OCI-LY3 (cell line): Measurements from ENCODE around the gene GNA12.

ENCODE experiments used
- H2AFZ ChIP-seq: fragments of 200-600, 300-600 bp; shearing (Covaris generic); 2 replicates; pipeline ENCODE4 v1.6.0; 2014; ENCODE audit warnings: antibody characterized with exemption, low read depth, low read length
- H3K27ac ChIP-seq: fragments of 200-600, 300-600 bp; sonication (generic); 2 replicates; pipeline ENCODE4 v1.5.1; 2014; ENCODE audit warnings: mild to moderate bottlenecking, low read length, moderate library complexity, mixed read lengths
- H3K27me3 ChIP-seq: fragments of 200-600, 300-600 bp; sonication (generic); 2 replicates; pipeline ENCODE4 v1.6.1; 2014; ENCODE audit warnings: low read depth, low read length, mixed read lengths
- H3K36me3 ChIP-seq: fragments of 200-600, 300-600 bp; sonication (generic); replicated peaks from 2 replicates; pipeline ENCODE3; 2014; ENCODE audit warnings: low read depth, low read length, mixed read lengths
- H3K4me1 ChIP-seq: fragments of 300-600, 200-600 bp; sonication (generic); 2 replicates; pipeline ENCODE4 v1.6.1; 2014; ENCODE audit warnings: low read length, mixed read lengths
- H3K4me2 ChIP-seq: fragments of 200-600, 300-600 bp; sonication (generic); 2 replicates; pipeline ENCODE4 v1.6.1; 2014; ENCODE audit warnings: low read length, mixed read lengths
- H3K4me3 ChIP-seq: fragments of 300-600, 200-600 bp; sonication (generic); 2 replicates; pipeline ENCODE4 v1.5.1; 2014; ENCODE audit warnings: antibody characterized with exemption, mild to moderate bottlenecking, low read length, moderate library complexity
- H3K79me2 ChIP-seq: fragments of 300-600, 200-600 bp; shearing (Covaris generic); 2 replicates; pipeline ENCODE4 v1.6.1; 2014; ENCODE audit warnings: mild to moderate bottlenecking, low read length, mixed read lengths
- H3K9ac ChIP-seq: fragments of 300-600, 200-600 bp; shearing (Covaris generic); 2 replicates; pipeline ENCODE4 v1.6.0; 2014; ENCODE audit warnings: mild to moderate bottlenecking, low read length, moderate library complexity
- H3K9me3 ChIP-seq: fragments of 200-600, 300-600 bp; shearing (Covaris generic); 2 replicates; pipeline ENCODE4 v1.6.1; 2014; ENCODE audit warnings: low read length, mixed read lengths; ENCODE audit not compliant: insufficient read depth
- H4K20me1 ChIP-seq: fragments of 200-600, 300-600 bp; sonication (generic); 2 replicates; pipeline ENCODE4 v1.6.1; 2016; ENCODE audit warnings: low read length, mixed read lengths; ENCODE audit not compliant: insufficient read depth
- EZH2phosphoT487 ChIP-seq: fragments of 200-600 bp; shearing (Covaris generic); IDR thresholded peaks from 2 replicates; pipeline ENCODE4 v1.6.1; 2018; ENCODE audit warnings: antibody characterized with exemption, mixed run types, low read depth
- TF ChIP-seq, protein P1 (sequence below): fragments of 200-600, 300-600 bp; sonication (generic); IDR thresholded peaks from 2 replicates; pipeline ENCODE4 v1.5.1; 2014; ENCODE audit warnings: antibody characterized with exemption, low read length, low read depth

GNA12 gene

DNA sequence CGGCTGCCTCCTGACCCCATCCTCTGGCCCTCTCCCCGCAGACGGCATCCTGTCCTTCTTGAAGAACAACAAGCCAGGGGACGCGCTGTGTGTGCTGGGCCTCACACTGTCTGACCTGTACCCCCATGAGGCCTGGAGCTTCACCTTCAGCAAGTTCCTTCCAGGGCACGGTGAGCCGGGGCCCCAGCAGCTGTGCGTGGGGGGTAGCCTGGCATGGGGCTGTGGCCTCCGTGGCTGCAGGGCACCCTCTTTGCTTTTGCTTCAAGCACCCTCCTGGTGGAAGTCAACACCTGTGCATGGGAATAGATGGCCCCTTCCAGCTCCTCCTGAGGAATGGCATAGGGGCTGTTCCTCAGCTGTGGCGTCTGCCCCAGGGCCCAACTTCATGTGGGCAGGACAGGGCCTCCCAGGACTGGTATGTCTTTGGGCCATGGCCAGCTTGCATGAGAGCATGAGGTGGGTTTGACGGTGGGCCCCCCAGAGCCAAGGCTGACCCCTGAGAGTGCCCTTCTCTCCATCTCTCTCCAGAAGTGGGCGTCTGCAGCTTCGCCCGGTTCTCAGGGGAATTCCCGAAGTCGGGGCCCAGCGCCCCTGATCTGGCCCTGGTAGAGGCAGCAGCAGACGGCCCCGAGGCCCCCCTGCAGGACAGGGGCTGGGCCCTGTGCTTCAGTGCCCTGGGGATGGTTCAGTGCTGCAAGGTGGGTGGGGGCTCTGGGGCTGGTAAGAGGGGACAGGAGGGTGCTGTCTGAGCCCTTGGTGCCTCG, 135.4 kb downstream of the GNA12 start:
- Histone ChIP-seq H3K4me2 (peak overlapping the region; percentile 100), H3K4me3 (peak overlapping the region; percentile 87), H2AFZ (peak overlapping the region; percentile 39; the same call in 1 of the 2 replicates)

DNA sequence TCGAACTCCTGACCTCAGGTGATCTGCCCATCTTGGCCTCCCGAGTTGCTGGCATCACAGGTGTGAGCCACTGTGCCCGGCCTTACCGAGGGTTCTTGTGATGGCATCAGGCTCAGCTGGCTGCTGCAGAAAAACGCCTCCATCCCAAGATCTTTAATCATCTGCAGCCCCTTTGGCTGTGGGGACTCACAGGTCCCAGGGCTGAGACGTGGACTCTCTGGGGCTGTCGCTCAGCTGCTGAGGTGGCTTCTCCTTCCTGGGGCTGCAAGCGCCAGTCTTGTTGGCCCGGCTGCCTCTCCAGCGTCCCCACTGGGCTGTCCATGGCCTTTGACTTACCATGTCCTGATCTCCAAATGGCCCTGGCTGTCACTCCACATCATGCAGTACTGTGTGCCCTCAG, 136.1 kb downstream of the GNA12 start:
- Histone ChIP-seq H3K27ac (no peak overlapping the region), H3K9ac (no peak overlapping the region), H2AFZ (no peak overlapping the region), H3K4me3 (no peak overlapping the region), H3K4me1 (peaks cover 25% of the 10 kb centered on the region), H3K9me3 (no peaks in the 10 kb centered on the region), H3K27me3 (no peaks in the 10 kb centered on the region), H3K4me2 (no peak overlapping the region), H3K79me2 (no peaks in the 10 kb centered on the region), H4K20me1 (no peaks in the 10 kb centered on the region), H3K36me3 (no peaks in the 10 kb centered on the region)
- TF ChIP-seq, protein P1, sequence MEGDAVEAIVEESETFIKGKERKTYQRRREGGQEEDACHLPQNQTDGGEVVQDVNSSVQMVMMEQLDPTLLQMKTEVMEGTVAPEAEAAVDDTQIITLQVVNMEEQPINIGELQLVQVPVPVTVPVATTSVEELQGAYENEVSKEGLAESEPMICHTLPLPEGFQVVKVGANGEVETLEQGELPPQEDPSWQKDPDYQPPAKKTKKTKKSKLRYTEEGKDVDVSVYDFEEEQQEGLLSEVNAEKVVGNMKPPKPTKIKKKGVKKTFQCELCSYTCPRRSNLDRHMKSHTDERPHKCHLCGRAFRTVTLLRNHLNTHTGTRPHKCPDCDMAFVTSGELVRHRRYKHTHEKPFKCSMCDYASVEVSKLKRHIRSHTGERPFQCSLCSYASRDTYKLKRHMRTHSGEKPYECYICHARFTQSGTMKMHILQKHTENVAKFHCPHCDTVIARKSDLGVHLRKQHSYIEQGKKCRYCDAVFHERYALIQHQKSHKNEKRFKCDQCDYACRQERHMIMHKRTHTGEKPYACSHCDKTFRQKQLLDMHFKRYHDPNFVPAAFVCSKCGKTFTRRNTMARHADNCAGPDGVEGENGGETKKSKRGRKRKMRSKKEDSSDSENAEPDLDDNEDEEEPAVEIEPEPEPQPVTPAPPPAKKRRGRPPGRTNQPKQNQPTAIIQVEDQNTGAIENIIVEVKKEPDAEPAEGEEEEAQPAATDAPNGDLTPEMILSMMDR, result no peak
- TF ChIP-seq EZH2phosphoT487, result no peak

More for the DNA sequence above, 135.4 kb downstream of the GNA12 start:
- Histone ChIP-seq H3K79me2 (no peaks in the 10 kb centered on the region), H3K9me3 (no peaks in the 10 kb centered on the region), H3K4me1 (peaks cover 25% of the 10 kb centered on the region), H3K9ac (peak overlapping the region; percentile 85), H3K36me3 (no peaks in the 10 kb centered on the region), H3K27me3 (no peaks in the 10 kb centered on the region), H3K27ac (0 out of 2 replicates have a peak overlapping the region, but pooled peaks have one; percentile 24), H4K20me1 (no peaks in the 10 kb centered on the region)
- TF ChIP-seq, protein P1, result no peak
- no peak for TF ChIP-seq EZH2phosphoT487

DNA sequence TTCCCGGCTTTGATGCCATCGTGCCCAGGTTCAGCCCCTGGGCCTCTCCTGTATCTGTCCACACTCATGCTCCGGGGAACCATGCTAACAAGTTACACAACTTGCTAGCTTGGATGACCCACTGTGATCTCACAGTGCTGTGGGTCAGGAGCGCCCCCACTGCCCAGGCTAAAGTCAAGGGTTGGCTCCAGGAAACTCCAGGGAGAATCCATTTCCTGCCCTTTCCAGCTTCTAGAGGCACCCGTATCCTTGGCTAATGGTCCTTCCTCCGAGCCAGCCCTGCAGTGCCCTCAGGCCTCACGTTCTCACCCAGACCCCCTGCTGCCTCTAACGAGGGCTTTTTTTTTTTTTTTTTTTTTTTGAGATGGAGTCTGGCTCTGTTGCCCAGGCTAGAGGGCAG, 136.6 kb downstream of the GNA12 start:
- Histone ChIP-seq H3K4me3 (no peak overlapping the region), H3K79me2 (no peaks in the 10 kb centered on the region), H3K9ac (no peak overlapping the region), H2AFZ (no peak overlapping the region), H3K9me3 (no peaks in the 10 kb centered on the region), H3K4me1 (peaks cover 25% of the 10 kb centered on the region), H3K36me3 (no peaks in the 10 kb centered on the region), H3K27me3 (no peaks in the 10 kb centered on the region), H4K20me1 (no peaks in the 10 kb centered on the region), H3K4me2 (no peak overlapping the region), H3K27ac (no peak overlapping the region)
- no peak for TF ChIP-seq EZH2phosphoT487
- TF ChIP-seq, protein P1, result no peak

DNA sequence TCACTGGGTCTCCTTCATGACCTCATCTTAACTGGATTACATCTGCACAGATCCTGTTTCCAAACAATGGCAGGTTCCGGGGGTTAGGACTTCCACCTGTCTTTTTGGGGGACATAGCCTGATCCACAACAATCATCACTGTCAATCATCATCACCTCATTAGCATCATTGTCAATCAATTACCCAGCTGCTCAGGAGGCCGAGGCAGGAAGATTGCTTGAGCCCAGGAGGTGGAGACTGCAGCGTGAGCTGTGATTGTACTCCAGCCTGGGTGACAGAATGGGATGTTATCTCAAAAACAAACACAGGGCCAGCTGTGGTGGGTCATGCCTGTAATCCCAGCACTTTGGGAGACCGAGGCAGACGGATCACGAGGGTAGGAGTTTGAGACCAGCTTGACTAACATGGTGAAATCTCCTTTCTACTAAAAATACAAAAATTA, 137.4 kb downstream of the GNA12 start:
- no peak overlapping the region for H3K27ac ChIP-seq

More for the DNA sequence above, 137.4 kb downstream of the GNA12 start:
- Histone ChIP-seq H3K9ac (no peak overlapping the region), H3K4me1 (peaks cover 25% of the 10 kb centered on the region), H3K27me3 (no peaks in the 10 kb centered on the region), H3K4me2 (no peak overlapping the region), H3K79me2 (no peaks in the 10 kb centered on the region), H3K4me3 (no peak overlapping the region), H3K9me3 (no peaks in the 10 kb centered on the region), H4K20me1 (no peaks in the 10 kb centered on the region), H3K36me3 (no peaks in the 10 kb centered on the region), H2AFZ (no peak overlapping the region)
- TF ChIP-seq, protein P1, result no peak
- no peak for TF ChIP-seq EZH2phosphoT487
